HepG2 (cell line): ENCODE data around the gene CCNT2. TPM values are rescaled to one million over a fixed set of nuclear protein-coding genes. Genes with fewer than 3 reads are reported as not detected.

Experiments
- BRF2 ChIP-seq: sonication (generic); formaldehyde crosslinking; IDR thresholded peaks from 2 replicates; pipeline ENCODE4 v1.8.1; 2022; ENCODE audit warnings: mild to moderate bottlenecking, missing genetic modification reagents
- CC2D1A ChIP-seq: sonication (generic); formaldehyde crosslinking; IDR thresholded peaks from 2 replicates; pipeline ENCODE4 v1.8.1; 2023; ENCODE audit warnings: mild to moderate bottlenecking, missing genetic modification reagents
- CEBPZ ChIP-seq: IDR thresholded peaks from 2 replicates; pipeline ENCODE4 v1.6.1; 2012; ENCODE audit warnings: low read length, improper control_type of control experiment
- GTF2F1 ChIP-seq: fragments of 150-350 bp; IDR thresholded peaks from 2 replicates; pipeline ENCODE4 v1.6.1; 2014; ENCODE audit warnings: low read length
- HHEX ChIP-seq: IDR thresholded peaks from 2 replicates; pipeline ENCODE4 v1.6.1; 2016; ENCODE audit warnings: control low read depth
- HMGXB4 ChIP-seq, 2 experiments: sonication (generic) in 1 of 2; formaldehyde crosslinking in 1 of 2; IDR thresholded peaks; 2 replicates each; pipeline versions ENCODE4 v1.4.0 to v1.6.1; 2018 to 2020; ENCODE audit warnings: missing genetic modification reagents in 2 of 2, borderline replicate concordance in 1 of 2, low read depth in 1 of 2, mild to moderate bottlenecking in 1 of 2, missing biosample characterization in 1 of 2
- HOMEZ ChIP-seq: IDR thresholded peaks from 2 replicates; pipeline ENCODE4 v1.6.1; 2016; ENCODE audit warnings: low read depth
- MATR3 ChIP-seq: sonication (generic); formaldehyde crosslinking; IDR thresholded peaks from 2 replicates; pipeline ENCODE4 v1.4.0; 2020; ENCODE audit warnings: missing genetic modification reagents
- MED8 ChIP-seq: sonication (generic); formaldehyde crosslinking; IDR thresholded peaks from 2 replicates; pipeline ENCODE4 v1.8.1; 2023; ENCODE audit warnings: mild to moderate bottlenecking, missing genetic modification reagents; ENCODE audit not compliant: insufficient replicate concordance
- PHB2 ChIP-seq: fragments of 450-650 bp; IDR thresholded peaks from 2 replicates; pipeline ENCODE4 v1.6.1; 2018; ENCODE audit not compliant: partially characterized antibody
- PHF5A ChIP-seq: IDR thresholded peaks from one replicate; pipeline ENCODE4 v1.6.1; 2018; ENCODE audit warnings: low read depth, missing genetic modification reagents; ENCODE audit not compliant: unreplicated experiment
- RXRA ChIP-seq: sonication (generic); formaldehyde crosslinking; IDR thresholded peaks from 2 replicates; pipeline ENCODE4 v1.5.1; 2020; ENCODE audit warnings: missing genetic modification reagents
- SIN3A ChIP-seq: IDR thresholded peaks from 2 replicates; pipeline ENCODE4 v1.6.1; 2011; ENCODE audit warnings: low read depth, mild to moderate bottlenecking, control low read depth, low read length, borderline replicate concordance
- SOX6 ChIP-seq, 2 experiments: fragments of 450-650 bp in 1 of 2; sonication (generic) in 1 of 2; formaldehyde crosslinking in 1 of 2; IDR thresholded peaks; 2 replicates each; pipeline versions ENCODE4 v1.4.0 to v1.6.1; 2017 to 2020; ENCODE audit warnings: antibody characterized with exemption in 1 of 2, mild to moderate bottlenecking in 1 of 2, missing genetic modification reagents in 1 of 2
- THYN1 ChIP-seq: sonication (generic); formaldehyde crosslinking; IDR thresholded peaks from 2 replicates; pipeline ENCODE4 v1.8.1; 2023; ENCODE audit warnings: low read depth, mild to moderate bottlenecking, moderate library complexity, missing genetic modification reagents, borderline replicate concordance
- ZBTB25 ChIP-seq: IDR thresholded peaks from 2 replicates; pipeline ENCODE4 v1.6.1; 2018; ENCODE audit warnings: missing genetic modification reagents
- ZNF678 ChIP-seq: sonication (generic); formaldehyde crosslinking; IDR thresholded peaks from 2 replicates; pipeline ENCODE4 v1.4.0; 2020; ENCODE audit warnings: mild to moderate bottlenecking, missing genetic modification reagents
- ZNF792 ChIP-seq: IDR thresholded peaks from 2 replicates; pipeline ENCODE4 v1.6.1; 2016
- ZNF83 ChIP-seq: sonication (generic); formaldehyde crosslinking; IDR thresholded peaks from 2 replicates; pipeline ENCODE4 v1.4.0; 2020; ENCODE audit warnings: missing genetic modification reagents, mild to moderate bottlenecking, borderline replicate concordance
- ZZZ3 ChIP-seq: sonication (generic); formaldehyde crosslinking; IDR thresholded peaks from 2 replicates; pipeline ENCODE4 v1.4.0; 2020; ENCODE audit warnings: missing genetic modification reagents, mild to moderate bottlenecking, borderline replicate concordance
- polyA plus RNA-seq, 8 experiments: library from polyadenylated mRNA; depleted of rRNA in 3 of 8; stranded (reverse) in 7 of 8; unstranded in 1 of 8; fragments of >200 nt; fragmentation: Illumina TruSeq in 4 of 8; extraction: Trizol in 4 of 8; gene quantifications; 2 replicates each; pipeline versions ENCODE4 v1.2.1 to v1.2.3, GENCODE V29; 2011 to 2016; ENCODE audit warnings: low read depth in 4 of 8, missing spikeins in 1 of 8, mixed read lengths in 1 of 8; ENCODE audit not compliant: insufficient read depth in 1 of 8
- total RNA-seq, 5 experiments: library from RNA; depleted of rRNA; stranded (reverse); fragments of >200 nt; fragmentation: Illumina TruSeq; extraction: Trizol; gene quantifications; 2 replicates each; pipeline ENCODE4 v1.2.3, GENCODE V29; 2016; ENCODE audit warnings: low read depth in 1 of 5

The CCNT2 gene
- total and polyA plus RNA-seq, 2 of the 13 experiments (the other 11 are each of a cell fraction or from before 2014, with no cell fraction given), result 22.1 to 34.4 TPM

- TF ChIP-seq HOMEZ (CRISPR knock-in tag) (peak; percentile 94; the same call in 1 of the 2 replicates), HHEX (CRISPR knock-in tag) (peak; percentile 3; the same call in 1 of the 2 replicates), PHB2 (no peak), RXRA (CRISPR knock-in tag) (peak; percentile 71), MED8 (peak; percentile 37), SIN3A (peak; percentile 50; the same call in 1 of the 2 replicates), THYN1 (CRISPR knock-in tag) (no peak), CEBPZ (no peak), HMGXB4 (CRISPR knock-in tag; IDR thresholded peaks at IDR 0.05; ENCODE audit: borderline replicate concordance in 1 of 2, low read depth in 1 of 2) (peak; percentile 74 to 85), MATR3 (CRISPR knock-in tag) (no peak), ZNF678 (CRISPR knock-in tag) (no peak), ZNF83 (CRISPR knock-in tag) (0 out of 2 replicates have a peak, but pooled peaks have one; percentile 72), ZBTB25 (CRISPR knock-in tag) (peak; percentile 99), PHF5A (peak; percentile 51), CC2D1A (CRISPR knock-in tag) (no peak), GTF2F1 (no peak), ZNF792 (CRISPR knock-in tag) (peak; percentile 68), SOX6 (IDR thresholded peaks at IDR 0.05) (no peak), SOX6 (CRISPR knock-in tag; IDR thresholded peaks at IDR 0.05) (peak; percentile 54), BRF2 (0 out of 2 replicates have a peak, but pooled peaks have one; percentile 75), ZZZ3 (CRISPR knock-in tag) (no peak; the same call in 1 of the 2 replicates)
Measured at GRCh38 chr2:134918526-134919340, at the start of gene CCNT2 (continued).
